HUDEP-2 (cell line): ENCODE data around the gene ZCCHC2.

Experiments used
- DNase-seq, 76 experiments: peaks; one replicate each; lab custom pipeline; 2025; ENCODE audit not compliant: unreplicated experiment in 76 of 76; lab: John Stamatoyannopoulos, UW

The ZCCHC2 gene

GRCh38 chr18:62522504-62523254, at the start of gene ZCCHC2:
Gene ZCCHC2 (plus strand): TSS chr18:62523025. CDS start chr18:62523425, 400 bp downstream.
- DNase-seq, result peak; percentile 59 to 100 (median 97)

GRCh38 chr18:62479574-62479973, 43.3 kb upstream of the ZCCHC2 start:
- DNase-seq, result no peak

- no peak for DNase-seq
Observed at GRCh38 chr18:62480927-62481326, 41.9 kb upstream of the ZCCHC2 start.

- DNase-seq, result no peak
Observed at GRCh38 chr18:62484941-62485340, 37.9 kb upstream of the ZCCHC2 start.

GRCh38 chr18:62485684-62486083, 37.1 kb upstream of the ZCCHC2 start:
- DNase-seq, result peak in 15 of 76 experiments; percentile 4 to 72 (median 27)

- peak in 6 of 76 experiments; percentile 13 to 37 (median 25) for DNase-seq
Observed at GRCh38 chr18:62486290-62486964, 36.4 kb upstream of the ZCCHC2 start.

GRCh38 chr18:62487161-62487560, 35.7 kb upstream of the ZCCHC2 start:
- no peak for DNase-seq

- DNase-seq, result no peak
Observed at GRCh38 chr18:62490967-62491695, 31.7 kb upstream of the ZCCHC2 start.

GRCh38 chr18:62493033-62493862, 29.6 kb upstream of the ZCCHC2 start:
- DNase-seq, result no peak

GRCh38 chr18:62494764-62495163, 28.1 kb upstream of the ZCCHC2 start:
- no peak for DNase-seq

GRCh38 chr18:62496262-62496661, 26.6 kb upstream of the ZCCHC2 start:
- no peak for DNase-seq

- no peak for DNase-seq
Observed at GRCh38 chr18:62497190-62497772, 25.5 kb upstream of the ZCCHC2 start.

GRCh38 chr18:62498616-62499262, 24.1 kb upstream of the ZCCHC2 start:
- DNase-seq, result no peak

GRCh38 chr18:62499263-62499650, 23.6 kb upstream of the ZCCHC2 start:
- DNase-seq, result no peak

GRCh38 chr18:62500174-62500573, 22.7 kb upstream of the ZCCHC2 start:
- DNase-seq, result no peak

- DNase-seq, result no peak
Observed at GRCh38 chr18:62500966-62501591, 21.7 kb upstream of the ZCCHC2 start.

GRCh38 chr18:62505669-62506494, 16.9 kb upstream of the ZCCHC2 start:
- peak in 5 of 76 experiments; percentile 5 to 31 (median 23) for DNase-seq

- peak in 1 of 76 experiments; percentile 11 for DNase-seq
Observed at GRCh38 chr18:62506495-62507143, 16.2 kb upstream of the ZCCHC2 start.
